ENCODE measurements around the gene TJP3.

- TF ChIP-seq EP300 (IDR thresholded peaks at IDR 0.05): no peak
- no peak for TF ChIP-seq CTCF (IDR thresholded peaks at IDR 0.05)
These were observed 20.8 kb upstream of the TJP3 start for GRCh38 chr19:3687393-3687773.
